ENCODE data around the gene MRPL30. TPM values are rescaled to one million over a fixed set of nuclear protein-coding genes. Genes with fewer than 3 reads are reported as not detected.

The MRPL30 gene
- total and polyA plus RNA-seq, 2 donors (not counting 3 experiments of a cell fraction or from before 2014, with no cell fraction given) = 14.7 to 28.4 TPM

GRCh38 chr2:99152199-99152895 lies 28.6 kb upstream of the MRPL30 start:
- dilution Hi-C loops (cut with MboI; ENCODE audit: extremely low pct_ligation_motif_present, low sequenced_read_pairs) (no loop called here), intact Hi-C loops (cut with micrococcal nuclease) (no loop called here)
- ChIA-PET CTCF (no interaction called here), POLR2A (no interaction called here)
- FAIRE-seq = no peak
- Histone ChIP-seq H3K4me2 (ENCODE audit: insufficient read depth, low read length) (no peak overlapping the region), H3K27ac (ENCODE audit: insufficient read depth, low read depth, low read length) (no peak overlapping the region), H3K4me3 (replicated peaks in 1 of 3; ENCODE audit: insufficient read depth in 1 of 3, low read depth in 1 of 3, low read length in 3 of 3) (no peak overlapping the region), H3K4me1 (ENCODE audit: control insufficient read depth, extremely low read depth, insufficient read depth, low read length) (peaks cover 10% of the 10 kb centered on the region), H3K9me3 (replicated peaks; ENCODE audit: control insufficient read depth, insufficient read depth, low read length) (no peaks in the 10 kb centered on the region), H3K36me3 (ENCODE audit: control insufficient read depth in 2 of 2, extremely low read depth in 1 of 2, insufficient read depth in 2 of 2, low read length in 2 of 2) (no peaks in the 10 kb centered on the region), H3K9me1 (replicated peaks; ENCODE audit: control insufficient read depth, extremely low read depth, insufficient read depth, low read length) (no peaks in the 10 kb centered on the region), H3K27me3 (ENCODE audit: control insufficient read depth in 2 of 2, insufficient read depth in 2 of 2, low read length in 2 of 2) (no peaks in the 10 kb centered on the region), H4K20me1 (replicated peaks; ENCODE audit: control insufficient read depth, extremely low read depth, insufficient read depth, low read length) (no peaks in the 10 kb centered on the region), H3K79me2 (ENCODE audit: control insufficient read depth, insufficient read depth, low read length) (peaks cover 2% of the 10 kb centered on the region), H2AFZ (ENCODE audit: low read depth, low read length) (no peak overlapping the region), H3K9ac (replicated peaks; ENCODE audit: extremely low read depth, insufficient read depth, low read length) (no peak overlapping the region)
- DNase-seq (ENCODE audit: low read depth, low spot score) = no peak
- BruUV-seq (replicated peaks) = no TSS peak
- no peak for TF ChIP-seq GATA2 (IDR thresholded peaks at IDR 0.05; ENCODE audit: insufficient read depth, insufficient read length, low read depth, low read length)

DNA sequence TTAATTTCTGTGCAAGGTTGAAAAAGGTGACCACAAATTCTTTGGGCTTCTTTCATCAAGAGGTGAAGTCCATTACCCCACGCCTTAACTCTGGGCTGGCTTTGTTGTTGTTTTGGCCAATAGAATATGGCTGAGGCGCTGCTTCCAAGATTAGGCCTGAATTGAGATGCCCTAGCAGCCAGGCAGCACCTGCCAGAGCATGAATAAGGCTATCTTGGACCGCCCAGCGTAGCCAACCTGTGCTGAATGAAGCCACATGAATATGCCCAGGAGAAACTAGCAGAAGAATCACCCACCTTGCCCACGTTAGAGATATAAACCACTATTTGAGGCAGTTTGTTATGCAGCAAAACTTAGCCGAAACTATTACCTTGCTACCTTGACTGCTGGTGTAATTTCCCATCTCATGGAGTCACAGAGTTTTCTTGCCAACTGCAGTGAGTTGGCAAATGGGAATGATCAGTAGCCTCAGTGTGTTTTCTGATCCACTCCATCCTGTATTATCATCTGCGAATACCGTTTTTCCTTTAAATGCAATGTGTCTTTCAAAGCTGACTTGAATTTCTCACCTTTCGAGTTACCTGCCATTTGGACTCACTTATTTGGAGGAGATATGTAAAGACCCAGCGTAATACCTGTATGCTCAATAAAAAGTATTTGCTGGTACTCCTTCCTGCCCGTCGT lies 26.9 kb upstream of the MRPL30 start:
- Histone ChIP-seq H3K79me2 (ENCODE audit: control insufficient read depth, insufficient read depth, low read length) (peaks cover 2% of the 10 kb centered on the region), H4K20me1 (replicated peaks; ENCODE audit: control insufficient read depth, extremely low read depth, insufficient read depth, low read length) (no peaks in the 10 kb centered on the region), H3K9me3 (replicated peaks; ENCODE audit: control insufficient read depth, insufficient read depth, low read length) (no peaks in the 10 kb centered on the region), H3K9me1 (replicated peaks; ENCODE audit: control insufficient read depth, extremely low read depth, insufficient read depth, low read length) (no peaks in the 10 kb centered on the region), H3K36me3 (ENCODE audit: control insufficient read depth in 2 of 2, extremely low read depth in 1 of 2, insufficient read depth in 2 of 2, low read length in 2 of 2) (no peaks in the 10 kb centered on the region), H3K4me2 (ENCODE audit: insufficient read depth, low read length) (peak overlapping the region; percentile 84), H3K9ac (replicated peaks; ENCODE audit: extremely low read depth, insufficient read depth, low read length) (peak overlapping the region; percentile 93), H2AFZ (ENCODE audit: low read depth, low read length) (peak overlapping the region; percentile 94), H3K4me3 (replicated peaks in 1 of 3; ENCODE audit: insufficient read depth in 1 of 3, low read depth in 1 of 3, low read length in 3 of 3) (peak overlapping the region; percentile 92 to 99 (median 98)), H3K4me1 (ENCODE audit: control insufficient read depth, extremely low read depth, insufficient read depth, low read length) (peaks cover 10% of the 10 kb centered on the region), H3K27me3 (ENCODE audit: control insufficient read depth in 2 of 2, insufficient read depth in 2 of 2, low read length in 2 of 2) (no peaks in the 10 kb centered on the region), H3K27ac (ENCODE audit: insufficient read depth, low read depth, low read length) (no peak overlapping the region)
- TSS peak; percentile 34 for BruUV-seq (replicated peaks)
- ChIA-PET CTCF (interaction anchor here (0.7 to 1.9 kb wide), 2 partner anchors 12 to 13 kb away, joined by 3 to 6 read pairs; partner anchors contain the start of gene C2orf15), POLR2A (no interaction called here)
- DNase-seq (ENCODE audit: low read depth, low spot score) (no peak), FAIRE-seq (no peak)
- no peak for TF ChIP-seq EZH2 (IDR thresholded peaks at IDR 0.05; ENCODE audit: borderline replicate concordance, low read depth, low read length, severe bottlenecking)
- TF ChIP-seq MYC (IDR thresholded peaks at IDR 0.05; ENCODE audit: low read depth, low read length) = no peak
- TF ChIP-seq, protein P1, sequence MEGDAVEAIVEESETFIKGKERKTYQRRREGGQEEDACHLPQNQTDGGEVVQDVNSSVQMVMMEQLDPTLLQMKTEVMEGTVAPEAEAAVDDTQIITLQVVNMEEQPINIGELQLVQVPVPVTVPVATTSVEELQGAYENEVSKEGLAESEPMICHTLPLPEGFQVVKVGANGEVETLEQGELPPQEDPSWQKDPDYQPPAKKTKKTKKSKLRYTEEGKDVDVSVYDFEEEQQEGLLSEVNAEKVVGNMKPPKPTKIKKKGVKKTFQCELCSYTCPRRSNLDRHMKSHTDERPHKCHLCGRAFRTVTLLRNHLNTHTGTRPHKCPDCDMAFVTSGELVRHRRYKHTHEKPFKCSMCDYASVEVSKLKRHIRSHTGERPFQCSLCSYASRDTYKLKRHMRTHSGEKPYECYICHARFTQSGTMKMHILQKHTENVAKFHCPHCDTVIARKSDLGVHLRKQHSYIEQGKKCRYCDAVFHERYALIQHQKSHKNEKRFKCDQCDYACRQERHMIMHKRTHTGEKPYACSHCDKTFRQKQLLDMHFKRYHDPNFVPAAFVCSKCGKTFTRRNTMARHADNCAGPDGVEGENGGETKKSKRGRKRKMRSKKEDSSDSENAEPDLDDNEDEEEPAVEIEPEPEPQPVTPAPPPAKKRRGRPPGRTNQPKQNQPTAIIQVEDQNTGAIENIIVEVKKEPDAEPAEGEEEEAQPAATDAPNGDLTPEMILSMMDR (IDR thresholded peaks at IDR 0.05; ENCODE audit: extremely low read depth in 1 of 2, insufficient read depth in 1 of 2, low read depth in 1 of 2, low read length in 2 of 2) = no peak
- no peak for TF ChIP-seq JUN (IDR thresholded peaks at IDR 0.05; ENCODE audit: borderline replicate concordance, insufficient read depth, insufficient read length, low read depth)
- TF ChIP-seq POLR2AphosphoS5 (IDR thresholded peaks at IDR 0.05; ENCODE audit: insufficient read depth, low read depth, low read length) = no peak
- no peak for TF ChIP-seq POLR2A (IDR thresholded peaks at IDR 0.05; ENCODE audit: low read depth, low read length)
- no peak for TF ChIP-seq GATA2 (IDR thresholded peaks at IDR 0.05; ENCODE audit: insufficient read depth, insufficient read length, low read depth, low read length)
- intact Hi-C loops (cut with micrococcal nuclease) = no loop called here
- dilution Hi-C loops (cut with MboI; ENCODE audit: extremely low pct_ligation_motif_present, low sequenced_read_pairs) = no loop called here
